K562 (cell line): Measurements from ENCODE around the gene ITGA1. TPM values are rescaled to one million over a fixed set of nuclear protein-coding genes. Genes with fewer than 3 reads are reported as not detected.

ENCODE experiments used
- ATAC-seq: fragments of 200-7000 bp; cut with Tn5 transposase; 3 replicates; pipeline ENCODE4 v1.9.1; 2020; ENCODE audit warnings: moderate library complexity
- BruUV-seq: library from RNA; stranded (reverse); fragments of 400-500 nt; replicated peaks from 2 replicates; lab custom pipeline; 2021; lab: Mats Ljungman, UMichigan
- CTCF ChIA-PET: fragments of 300-600 bp; formaldehyde crosslinking; extraction: SDS; loops from one replicate; lab custom pipeline; 2021; ENCODE audit warnings: low intra/inter-chr PET ratio; lab: Yijun Ruan, JAX
- POLR2A ChIA-PET: fragments of 300-600, 350-650 bp; sonication (Branson Sonifier 250); formaldehyde crosslinking; extraction: SDS; loops from one replicate; lab custom pipeline; 2021; ENCODE audit warnings: antibody characterized with exemption, inconsistent platforms; lab: Yijun Ruan, JAX
- DNase-seq, 4 experiments: peaks; one replicate each; pipeline versions ENCODE4 v3.0.0 to v3.0.0-alpha.2; 2011 to 2018; ENCODE audit warnings: low spot score in 3 of 4, mixed read lengths in 3 of 4; ENCODE audit errors: extremely low read depth in 1 of 4
- FAIRE-seq: peaks from 2 replicates; lab custom pipeline; 2011; peaks lifted over from hg19 to GRCh38; lab: Jason Lieb, UNC
- H2AFZ ChIP-seq: 2 replicates; pipeline ENCODE4 v1.6.0; 2011; ENCODE audit warnings: low read depth, low read length, control low read depth, inconsistent platforms
- H3K27ac ChIP-seq: fragments of 200-600 bp; 3 replicates; pipeline ENCODE4 v1.8.0; 2011; ENCODE audit warnings: low read depth, mild to moderate bottlenecking, control low read depth, inconsistent platforms, low read length, moderate library complexity, mixed read lengths; ENCODE audit errors: extremely low read depth
- H3K27me3 ChIP-seq, 2 experiments: fragments of 300-600 bp in 1 of 2; 2 replicates in 1 of 2; 3 replicates in 1 of 2; pipeline versions ENCODE4 v1.6.0 to v1.8.0; 2011; ENCODE audit warnings: inconsistent platforms in 2 of 2, low read length in 2 of 2, mild to moderate bottlenecking in 1 of 2, mixed read lengths in 1 of 2, moderate library complexity in 1 of 2; ENCODE audit not compliant: control insufficient read depth in 2 of 2, insufficient read depth in 2 of 2
- H3K36me3 ChIP-seq: fragments of 300-600 bp; 3 replicates; pipeline ENCODE4 v1.8.0; 2011; ENCODE audit warnings: mild to moderate bottlenecking, low read length, inconsistent platforms; ENCODE audit not compliant: control insufficient read depth, insufficient read depth
- H3K4me1 ChIP-seq, 2 experiments: fragments of 200-600 bp in 1 of 2; replicated peaks in 1 of 2; 2 replicates in 1 of 2; 3 replicates in 1 of 2; pipeline versions ENCODE4 v1.5.1 to v1.8.0; 2011; ENCODE audit warnings: inconsistent platforms in 2 of 2, low read length in 2 of 2, mild to moderate bottlenecking in 1 of 2, mixed read lengths in 1 of 2, moderate library complexity in 1 of 2; ENCODE audit not compliant: control insufficient read depth in 2 of 2, insufficient read depth in 2 of 2
- H3K4me2 ChIP-seq: 2 replicates; pipeline ENCODE4 v1.6.1; 2011; ENCODE audit warnings: low read length, control low read depth, inconsistent platforms, mixed read lengths; ENCODE audit not compliant: insufficient read depth
- H3K4me3 ChIP-seq: fragments of 200-600 bp; sonication (generic), shearing (Covaris generic); 2 replicates; pipeline ENCODE4 v1.5.1; 2016; ENCODE audit warnings: control low read depth, inconsistent platforms
- H3K79me2 ChIP-seq: fragments of 200-600 bp; 3 replicates; pipeline ENCODE4 v1.8.0; 2011; ENCODE audit warnings: low read length, inconsistent platforms; ENCODE audit not compliant: control insufficient read depth, insufficient read depth
- H3K9ac ChIP-seq, 2 experiments: 2 replicates each; pipeline versions ENCODE4 v1.6.0 to v1.6.1; 2011; ENCODE audit warnings: low read depth in 2 of 2, low read length in 2 of 2, control low read depth in 1 of 2, inconsistent platforms in 1 of 2, mild to moderate bottlenecking in 1 of 2, mixed read lengths in 1 of 2; ENCODE audit not compliant: insufficient read depth in 1 of 2
- H3K9me1 ChIP-seq: one replicate; pipeline ENCODE4 v1.6.0; 2011; ENCODE audit warnings: inconsistent platforms, mild to moderate bottlenecking, low read length, moderate library complexity; ENCODE audit not compliant: control insufficient read depth, insufficient read depth
- H3K9me3 ChIP-seq: replicated peaks from 2 replicates; pipeline ENCODE4 v1.5.1; 2011; ENCODE audit warnings: low read depth, low read length, inconsistent platforms; ENCODE audit not compliant: control insufficient read depth, insufficient read depth
- H4K20me1 ChIP-seq: replicated peaks from 2 replicates; pipeline ENCODE4 v1.6.1; 2011; ENCODE audit warnings: low read length, inconsistent platforms, mixed read lengths; ENCODE audit not compliant: control insufficient read depth, insufficient read depth
- HNRNPK ChIP-seq: fragments of 200-400 bp; formaldehyde crosslinking; IDR thresholded peaks from one replicate; pipeline ENCODE4 v1.6.1; 2018; ENCODE audit warnings: mild to moderate bottlenecking, low read depth, low read length; ENCODE audit not compliant: poor library complexity, severe bottlenecking
- IFI16 ChIP-seq: fragments of 250-450 bp; sonication (Bioruptor Pico); IDR thresholded peaks from 2 replicates; pipeline ENCODE4 v2.1.2; 2022; ENCODE audit warnings: mild to moderate bottlenecking, inconsistent platforms
- MYC ChIP-seq, 2 experiments: fragments of 250-450 bp in 1 of 2; sonication (Bioruptor Pico) in 1 of 2; IDR thresholded peaks; 2 replicates each; pipeline versions ENCODE4 v1.5.1 to v1.6.1; 2012 to 2021; ENCODE audit warnings: low read depth in 2 of 2, borderline replicate concordance in 1 of 2, improper control_type of control experiment in 1 of 2, low read length in 1 of 2, mild to moderate bottlenecking in 1 of 2, moderate library complexity in 1 of 2
- ZNF277 ChIP-seq: fragments of 250-450 bp; sonication (Bioruptor Pico); IDR thresholded peaks from 2 replicates; pipeline ENCODE4 v1.8.0; 2022; ENCODE audit warnings: inconsistent platforms, mild to moderate bottlenecking, moderate library complexity, borderline replicate concordance
- WGBS: fragments of 100-300 bp; shearing (Covaris generic); methylation state at CpG from one replicate; pipeline ENCODE4 v1.1.6; 2016; ENCODE audit warnings: low coverage, mixed read lengths; ENCODE audit not compliant: insufficient coverage; ENCODE audit errors: missing lambda C conversion rate; 5-methylcytosine and 5-hydroxymethylcytosine counted together
- in situ Hi-C: fragments of 300-500 bp; cut with MboI; formaldehyde crosslinking; loops from 4 replicates; pipeline ENCODE4 v1.15.0; 2018; ENCODE audit warnings: inconsistent platforms, mixed read lengths
- intact Hi-C: fragments of 100-400 bp; cut with micrococcal nuclease; formaldehyde crosslinking; loops from 2 replicates; pipeline ENCODE4 v1.14.2; 2022
- polyA plus RNA-seq, 8 experiments: library from polyadenylated mRNA; depleted of rRNA in 4 of 8; stranded (reverse) in 5 of 8; unstranded in 3 of 8; fragments of >200 nt; fragmentation: Nextera tagmentation in 2 of 8; fragmentation: Illumina TruSeq in 1 of 8; extraction: Ambion mirVana in 2 of 8; extraction: Trizol in 1 of 8; gene quantifications; 2 replicates each; pipeline versions ENCODE4 v1.2.1 to v1.2.3, GENCODE V29; 2011 to 2014; ENCODE audit warnings: inconsistent platforms in 1 of 8, missing spikeins in 1 of 8
- total RNA-seq, 7 experiments: library from RNA; depleted of rRNA in 6 of 7; stranded (reverse); fragments of >200 nt in 6 of 7; fragmentation: Illumina TruSeq in 2 of 7; extraction: Trizol in 2 of 7; gene quantifications; 2 replicates each; pipeline versions ENCODE4 v1.2.1 to v1.2.3, GENCODE V29; 2011 to 2021; ENCODE audit warnings: low replicate concordance in 1 of 7
- TF ChIP-seq, protein P1 (sequence below): fragments of 450-650 bp; IDR thresholded peaks from 2 replicates; pipeline ENCODE4 v1.6.1; 2016; ENCODE audit warnings: low read depth, mild to moderate bottlenecking, moderate library complexity

ITGA1 gene
- total and polyA plus RNA-seq, 9 of the 15 experiments (the other 6 are each of a cell fraction or from before 2014, with no cell fraction given): 0.04 to 0.22 TPM; not detected in 7

- H3K27me3 ChIP-seq: no peaks in the 10 kb centered on the region
- H3K9me3 ChIP-seq: no peaks in the 10 kb centered on the region
- H3K36me3 ChIP-seq: no peaks in the 10 kb centered on the region
- DNase-seq (no peak), FAIRE-seq (no peak), ATAC-seq (no peak)
- no peak overlapping the region for H3K4me2 ChIP-seq
- no TSS peak for BruUV-seq
- H4K20me1 ChIP-seq: no peaks in the 10 kb centered on the region
- intact Hi-C loops: no loop called here
- no peaks in the 10 kb centered on the region for H3K79me2 ChIP-seq
- H3K27ac ChIP-seq: no peak overlapping the region
- POLR2A ChIA-PET: interaction anchor here (0.6 kb wide), 1 partner anchor 24 kb away, joined by 3 read pairs; no protein-coding TSS in a partner anchor
- H3K9me1 ChIP-seq: no peaks in the 10 kb centered on the region
- H3K9ac ChIP-seq: no peak overlapping the region
- CTCF ChIA-PET: no interaction called here
- no peak overlapping the region for H3K4me3 ChIP-seq
- 0% methylated on average over 4 of the region's 4 CpGs for WGBS
- TF ChIP-seq HNRNPK (no peak), IFI16 (CRISPR knock-in tag) (no peak), MYC (IDR thresholded peaks at IDR 0.05; ENCODE audit: low read depth, low read length) (no peak), MYC (CRISPR knock-in tag; IDR thresholded peaks at IDR 0.05; ENCODE audit: borderline replicate concordance, low read depth) (no peak), ZNF277 (CRISPR knock-in tag) (no peak)
- TF ChIP-seq, protein P1, sequence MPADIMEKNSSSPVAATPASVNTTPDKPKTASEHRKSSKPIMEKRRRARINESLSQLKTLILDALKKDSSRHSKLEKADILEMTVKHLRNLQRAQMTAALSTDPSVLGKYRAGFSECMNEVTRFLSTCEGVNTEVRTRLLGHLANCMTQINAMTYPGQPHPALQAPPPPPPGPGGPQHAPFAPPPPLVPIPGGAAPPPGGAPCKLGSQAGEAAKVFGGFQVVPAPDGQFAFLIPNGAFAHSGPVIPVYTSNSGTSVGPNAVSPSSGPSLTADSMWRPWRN: no peak
- in situ Hi-C loops: no loop called here
- no peaks in the 10 kb centered on the region for H3K4me1 ChIP-seq
- no peak overlapping the region for H2AFZ ChIP-seq
These were observed 10.5 kb upstream of the ITGA1 start for GRCh38 chr5:52777186-52777585.
